Right ventricle myocardium superior (tissue), 1 donor: ENCODE data around the gene MPZL2. TPM values are rescaled to one million over a fixed set of nuclear protein-coding genes. Genes with fewer than 3 reads are reported as not detected.

Source experiments
- ATAC-seq: fragments of 200-7000 bp; cut with Tn5 transposase; one replicate; pipeline ENCODE4 v1.9.1; 2020; ENCODE audit warnings: mild to moderate bottlenecking; ENCODE audit not compliant: poor library complexity
- DNase-seq: peaks from one replicate; pipeline ENCODE4 v3.0.0-alpha.2; 2020
- intact Hi-C: fragments of 100-400 bp; cut with DNase I; formaldehyde crosslinking; loops from one replicate; pipeline ENCODE4 v1.11.2; 2022
- total RNA-seq: library from RNA; stranded (reverse); fragmentation: NEBNext Ultra II Directional; extraction: Animal tissue kit (Norgen Biotek cat#: 25700); gene quantifications from one replicate; pipeline ENCODE4 v1.2.1, GENCODE V29; 2021
- donor health status: DM: no; HTN: yes; CAD: no; lungs with severe emphysema.

MPZL2 gene
- total RNA-seq, 1 donor from 2014 or later, result 9.8 TPM

- DNase-seq (no peak), ATAC-seq (peak; percentile 73)
- intact Hi-C loops, result no loop called here
These were observed 51.9 kb downstream of the MPZL2 start for GRCh38 chr11:118212131-118212725.

DNA sequence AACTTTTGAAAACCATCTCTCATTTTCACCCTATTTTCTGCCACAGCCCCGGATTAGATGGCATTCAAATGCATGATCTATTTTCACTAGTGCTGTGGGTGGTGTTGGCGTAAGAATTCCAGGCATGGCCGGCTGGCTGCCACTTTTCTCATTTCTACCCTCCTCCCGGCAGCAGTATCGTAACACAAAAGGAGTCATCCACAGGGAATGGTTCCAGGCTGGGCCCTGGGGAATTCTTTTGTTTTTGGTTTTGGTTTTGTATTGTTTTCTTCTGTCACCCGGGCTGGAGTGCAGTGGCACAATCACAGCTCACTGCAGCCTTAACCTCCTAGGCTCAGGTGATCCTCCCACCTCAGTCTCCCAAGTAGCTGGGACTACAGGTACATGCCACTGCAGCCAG, 53.1 kb downstream of the MPZL2 start:
- intact Hi-C loops, result no loop called here
- DNase-seq (no peak), ATAC-seq (peak; percentile 58)

- intact Hi-C loops, result no loop called here
- no peak for ATAC-seq
- DNase-seq, result no peak
These were observed 53.8 kb downstream of the MPZL2 start for GRCh38 chr11:118210323-118210722.

DNA sequence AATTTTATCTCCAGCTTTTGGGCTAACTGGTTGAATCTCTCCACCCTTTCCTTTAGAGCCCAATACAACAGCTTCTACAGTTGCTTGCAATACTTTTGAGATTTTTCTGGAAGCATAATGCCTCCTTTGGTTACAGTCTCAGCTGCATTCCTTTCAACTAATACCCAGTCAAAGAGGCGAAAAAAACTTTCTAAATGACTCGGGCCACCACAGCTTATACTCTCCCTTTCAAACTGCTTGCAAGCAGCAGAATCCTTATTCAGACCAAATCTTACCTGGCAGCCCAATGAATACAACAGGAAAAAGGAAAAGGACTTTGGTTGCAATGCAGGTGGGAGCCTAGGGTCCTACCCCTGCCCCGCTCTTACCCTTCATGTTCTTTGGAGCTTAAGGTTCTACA, 55.1 kb downstream of the MPZL2 start:
- intact Hi-C loops, result no loop called here
- no peak for DNase-seq
- no peak for ATAC-seq

GRCh38 chr11:118207079-118207478, 57.0 kb downstream of the MPZL2 start:
- ATAC-seq (no peak), DNase-seq (no peak)
- intact Hi-C loops, result no loop called here

- no peak for DNase-seq
- intact Hi-C loops, result no loop called here
- peak; percentile 51 for ATAC-seq
These were observed 57.6 kb downstream of the MPZL2 start for GRCh38 chr11:118206391-118207031.

DNA sequence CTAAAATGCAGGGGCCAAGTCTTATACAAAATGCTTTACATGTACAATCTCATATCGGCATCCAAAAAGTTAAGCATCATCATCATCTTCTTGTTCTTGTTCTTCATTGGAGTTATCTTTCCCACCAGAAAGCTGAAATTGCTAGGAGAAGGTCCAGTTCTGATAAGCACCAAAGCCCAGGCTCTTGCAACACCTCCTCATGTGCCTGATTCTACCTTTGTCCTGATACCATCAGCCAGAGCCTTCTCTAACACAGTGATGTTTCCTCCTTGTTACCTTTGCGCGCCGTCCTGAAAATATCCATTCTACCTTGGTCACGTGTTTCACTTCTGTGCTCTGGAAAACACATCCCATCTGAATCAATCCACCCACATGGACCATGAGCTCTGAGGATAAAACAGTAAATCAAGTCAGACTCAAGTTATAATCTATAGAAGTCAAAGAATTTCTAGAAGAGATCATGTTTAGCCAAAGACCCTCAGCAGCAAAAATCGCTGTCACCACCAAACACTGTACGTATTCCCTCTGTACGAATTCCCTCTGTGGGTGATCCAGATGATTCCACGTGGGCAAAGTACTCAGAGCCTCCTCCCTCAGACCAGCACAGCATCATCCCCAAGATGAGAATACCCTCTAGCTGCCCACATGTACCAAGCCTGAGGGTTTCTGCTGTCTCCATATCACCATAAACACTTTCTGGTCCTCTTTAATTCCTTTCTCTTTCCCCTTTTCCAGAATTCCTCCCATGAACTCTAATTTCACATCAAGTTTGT, 58.3 kb downstream of the MPZL2 start:
- intact Hi-C loops, result no loop called here
- DNase-seq (no peak), ATAC-seq (no peak)

Other genes with a start within 250 kb of the MPZL2 start
- gene TMPRSS4, start 187.2 kb downstream of the MPZL2 start, total RNA-seq, result not detected
- not detected for gene SMIM35, start 177.3 kb downstream of the MPZL2 start, total RNA-seq
- gene SCN4B, start 111.5 kb downstream of the MPZL2 start, total RNA-seq, result 12.0 TPM
- 17.6 TPM for gene SCN2B, start 87.7 kb downstream of the MPZL2 start, total RNA-seq
- gene JAML, start 39.3 kb downstream of the MPZL2 start, total RNA-seq, result 2.7 TPM
- 1.8 TPM for gene MPZL3, start 11.9 kb downstream of the MPZL2 start, total RNA-seq
- 0.38 TPM for gene CD3E, start 40.4 kb upstream of the MPZL2 start, total RNA-seq
- gene CD3D, start 78.4 kb upstream of the MPZL2 start, total RNA-seq, result 0.62 TPM
- not detected for gene CD3G, start 80.0 kb upstream of the MPZL2 start, total RNA-seq
- gene UBE4A, start 95.3 kb upstream of the MPZL2 start, total RNA-seq, result 33.2 TPM
- gene ATP5MG, start 137.3 kb upstream of the MPZL2 start, total RNA-seq, result 748 TPM
- gene KMT2A, start 172.2 kb upstream of the MPZL2 start, total RNA-seq, result 23.6 TPM